Stimulated activated CD8-positive, alpha-beta memory T cell treated with anti-CD3 and anti-CD28 coated beads, Interleukin-7, amount 100 ng/mL, for 4 hours (primary cell): ENCODE measurements around the gene ZNF276.
"Not testable (repeated sequence)": the region's sequence is repeated elsewhere in the genome, so short reads cannot be mapped to it uniquely, and the experiment has no call there.

Experiments used
- DNase-seq, 2 donors: peaks; one replicate each; pipeline ENCODE4 v3.0.0-alpha.2; 2020; ENCODE audit warnings: low read depth in 2 of 2

ZNF276 gene

DNA sequence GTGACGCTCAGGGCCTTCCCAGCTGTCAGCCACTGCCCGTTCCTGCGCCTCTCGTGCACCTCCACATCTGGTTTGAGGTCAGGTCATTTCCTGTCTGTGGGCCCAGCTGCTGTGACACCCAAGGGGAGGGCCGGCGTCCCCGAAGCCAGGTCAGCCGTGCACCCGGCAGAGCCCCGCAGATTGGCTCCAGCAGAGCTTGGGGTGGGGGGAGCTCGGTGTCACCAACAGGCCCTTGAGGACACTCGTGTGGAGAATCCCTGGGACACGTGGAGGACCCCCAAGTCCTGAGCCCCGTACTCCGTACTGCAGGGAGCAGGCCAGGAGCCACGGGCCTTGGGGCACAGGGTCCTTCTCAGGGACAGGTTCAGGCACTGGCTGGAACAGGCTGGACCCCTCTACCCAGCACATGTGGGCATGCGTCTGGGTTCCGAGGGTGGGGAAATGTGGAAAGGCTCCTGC is 24.6 kb upstream of the ZNF276 start:
- DNase-seq = no peak

DNA sequence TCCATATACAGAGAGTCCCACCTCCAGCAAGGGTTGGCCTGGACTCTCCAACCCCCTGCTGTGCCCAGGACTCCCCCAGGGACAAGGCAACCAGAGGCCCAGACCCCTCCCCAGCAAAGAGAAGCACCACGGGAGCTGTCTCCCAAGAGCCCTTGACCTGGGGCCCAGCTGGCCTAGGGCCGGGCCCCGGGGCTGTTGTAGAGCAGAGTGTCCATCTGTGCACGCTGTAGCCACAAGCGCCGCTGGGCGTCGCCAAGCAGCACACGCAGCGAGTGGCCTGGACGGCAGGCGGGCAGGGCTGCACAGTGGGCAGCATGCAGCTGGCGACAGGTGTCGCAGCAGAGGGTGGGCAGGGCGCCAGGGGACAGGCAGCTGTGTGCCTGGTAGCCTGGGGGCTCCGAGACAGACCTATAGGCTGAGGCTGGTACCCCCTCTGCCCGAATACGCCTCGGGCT is 24.1 kb upstream of the ZNF276 start:
- no peak for DNase-seq

DNA sequence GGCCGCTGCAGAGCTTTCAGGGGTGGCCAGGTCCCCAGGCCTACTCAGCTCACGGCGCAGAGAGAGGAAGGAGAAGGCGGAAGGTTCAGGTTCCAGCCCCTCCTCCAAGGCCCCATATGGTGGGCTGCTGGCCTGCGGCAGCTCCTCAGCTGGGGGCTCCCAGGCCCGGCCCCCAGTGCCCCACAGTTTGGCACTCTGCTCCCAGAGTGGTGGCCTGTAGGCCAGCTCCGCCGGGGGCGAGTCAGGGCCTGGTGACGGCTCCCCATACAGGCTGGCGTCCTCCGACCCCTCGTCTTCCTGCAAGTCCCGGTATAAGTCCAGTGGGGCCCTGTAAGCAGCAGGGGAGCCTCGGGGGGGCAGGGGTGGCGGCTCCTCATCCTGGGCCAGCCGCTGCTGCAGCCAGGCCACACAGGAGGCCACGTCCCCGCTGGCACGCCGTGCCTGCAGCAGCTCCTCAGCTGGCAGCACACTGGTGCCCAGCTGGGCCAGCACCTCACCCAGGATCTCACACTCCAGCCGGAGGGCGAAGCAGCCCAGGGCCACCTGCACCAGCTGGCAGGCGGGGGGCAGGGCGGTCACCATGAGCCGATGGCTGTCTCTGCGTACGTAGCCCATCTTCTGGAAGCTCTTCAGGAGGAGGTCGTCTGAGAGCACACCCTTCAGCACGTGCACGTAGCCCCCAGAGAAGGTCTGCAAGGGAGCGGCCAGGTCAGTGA is 23.6 kb upstream of the ZNF276 start:
- no peak for DNase-seq

DNA sequence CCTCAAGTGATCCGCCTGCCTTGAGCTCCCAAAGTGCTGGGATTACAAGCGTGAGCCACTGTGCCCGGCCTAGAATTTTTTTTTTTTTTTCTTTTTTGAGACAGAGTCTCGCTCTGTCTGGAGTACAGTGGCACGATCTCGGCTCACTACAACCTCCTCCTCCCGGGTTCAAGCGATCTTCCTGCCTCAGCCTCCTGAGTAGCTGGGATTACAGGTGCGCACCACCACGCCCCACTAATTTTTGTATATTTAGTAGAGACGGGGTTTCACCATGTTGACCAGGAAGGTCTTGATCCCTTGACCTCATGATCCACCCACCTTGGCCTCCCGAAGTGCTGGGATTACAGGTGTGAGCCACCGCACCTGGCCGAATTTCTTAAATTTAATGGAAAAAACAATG is 22.6 kb upstream of the ZNF276 start:
- DNase-seq = not testable (repeated sequence)

DNA sequence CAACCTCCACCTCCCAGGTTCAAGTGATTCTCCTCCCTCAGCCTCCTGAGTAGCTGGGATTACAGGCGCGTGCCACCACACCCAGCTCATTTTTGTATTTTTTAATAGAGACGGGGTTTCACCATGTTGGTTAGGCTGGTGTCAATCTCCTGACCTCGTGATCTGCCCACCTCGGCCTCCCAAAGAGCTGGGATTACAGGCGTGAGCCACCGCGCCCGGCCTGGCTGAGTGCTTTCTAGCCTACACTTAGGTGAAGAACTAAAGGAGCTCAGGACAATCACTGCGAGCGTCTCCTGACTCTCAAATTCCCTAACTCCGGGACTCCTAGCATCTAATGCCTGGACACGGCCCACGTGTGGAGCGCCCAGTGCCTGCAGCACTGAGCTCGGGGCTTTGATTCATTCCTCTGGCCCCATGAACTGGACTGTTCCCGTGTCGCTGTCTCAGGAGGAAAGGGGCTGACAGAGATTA is 21.7 kb upstream of the ZNF276 start:
- DNase-seq = not testable (repeated sequence)

DNA sequence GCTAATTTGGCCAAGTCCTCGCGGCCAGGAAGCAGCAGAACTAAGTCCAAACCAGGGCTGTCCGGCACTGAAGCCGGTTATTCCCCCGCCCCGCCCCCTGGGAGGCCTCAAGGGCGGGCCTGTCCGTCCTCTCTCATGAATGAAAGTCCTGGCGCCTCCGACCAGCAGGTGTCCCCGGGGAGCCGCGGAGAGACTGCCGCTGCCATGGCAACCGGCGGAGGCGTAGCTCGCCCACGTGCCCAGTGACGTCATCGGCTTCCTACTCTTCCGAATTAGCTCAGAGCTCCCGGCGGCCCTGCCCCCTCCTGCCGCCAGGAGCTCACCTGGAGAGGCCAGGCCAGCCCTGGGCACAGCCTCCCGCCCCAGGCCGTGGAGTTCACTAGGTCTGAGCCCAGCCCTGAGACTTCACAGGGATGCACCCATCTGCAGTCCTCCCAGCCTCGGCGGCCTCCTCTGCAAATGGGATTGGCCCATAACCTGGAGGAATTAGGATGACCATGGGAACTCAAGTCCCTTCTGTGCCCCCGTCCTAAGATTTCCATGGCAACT is 21.2 kb upstream of the ZNF276 start:
- DNase-seq = peak; percentile 91 to 96

DNA sequence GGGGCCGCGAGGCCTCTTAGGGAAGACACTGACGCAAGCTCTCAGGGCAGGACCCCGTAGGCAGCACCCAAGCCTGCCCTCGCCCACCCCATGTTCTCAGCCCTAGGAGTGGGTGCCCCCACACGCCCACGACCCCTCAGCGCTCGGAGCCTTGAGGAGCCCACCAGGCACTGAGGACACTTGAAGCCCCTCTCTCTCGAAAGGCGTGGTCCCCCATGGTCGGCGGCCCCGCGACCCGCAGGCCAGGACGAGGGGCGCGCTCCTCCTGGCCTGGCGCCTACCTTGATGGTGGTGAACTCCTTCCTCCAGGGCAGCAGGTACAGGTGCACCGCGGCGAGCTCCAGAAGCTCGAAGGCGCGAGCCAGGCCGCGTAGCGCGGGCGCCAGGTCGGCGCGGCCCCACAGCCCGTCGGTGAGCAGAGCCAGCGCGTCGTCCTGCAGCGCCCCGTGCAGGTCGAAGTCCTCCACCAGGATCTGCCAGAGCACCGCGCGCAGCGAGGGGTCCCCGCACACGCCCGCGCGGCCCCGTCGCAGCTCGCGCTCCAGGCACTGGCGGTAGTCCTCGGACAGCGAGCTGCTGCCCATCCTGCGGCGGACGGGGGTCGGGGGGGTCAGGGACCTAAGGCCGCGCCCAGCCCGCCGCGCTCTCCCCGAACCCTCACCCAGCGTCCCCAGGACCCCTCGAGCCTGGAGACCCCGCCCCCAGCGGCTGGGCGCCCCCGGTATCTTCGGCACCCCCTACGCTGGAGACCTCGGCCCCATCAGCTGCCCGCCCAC is 20.5 kb upstream of the ZNF276 start:
- DNase-seq = peak in 1 of 2 donors; percentile 29

DNA sequence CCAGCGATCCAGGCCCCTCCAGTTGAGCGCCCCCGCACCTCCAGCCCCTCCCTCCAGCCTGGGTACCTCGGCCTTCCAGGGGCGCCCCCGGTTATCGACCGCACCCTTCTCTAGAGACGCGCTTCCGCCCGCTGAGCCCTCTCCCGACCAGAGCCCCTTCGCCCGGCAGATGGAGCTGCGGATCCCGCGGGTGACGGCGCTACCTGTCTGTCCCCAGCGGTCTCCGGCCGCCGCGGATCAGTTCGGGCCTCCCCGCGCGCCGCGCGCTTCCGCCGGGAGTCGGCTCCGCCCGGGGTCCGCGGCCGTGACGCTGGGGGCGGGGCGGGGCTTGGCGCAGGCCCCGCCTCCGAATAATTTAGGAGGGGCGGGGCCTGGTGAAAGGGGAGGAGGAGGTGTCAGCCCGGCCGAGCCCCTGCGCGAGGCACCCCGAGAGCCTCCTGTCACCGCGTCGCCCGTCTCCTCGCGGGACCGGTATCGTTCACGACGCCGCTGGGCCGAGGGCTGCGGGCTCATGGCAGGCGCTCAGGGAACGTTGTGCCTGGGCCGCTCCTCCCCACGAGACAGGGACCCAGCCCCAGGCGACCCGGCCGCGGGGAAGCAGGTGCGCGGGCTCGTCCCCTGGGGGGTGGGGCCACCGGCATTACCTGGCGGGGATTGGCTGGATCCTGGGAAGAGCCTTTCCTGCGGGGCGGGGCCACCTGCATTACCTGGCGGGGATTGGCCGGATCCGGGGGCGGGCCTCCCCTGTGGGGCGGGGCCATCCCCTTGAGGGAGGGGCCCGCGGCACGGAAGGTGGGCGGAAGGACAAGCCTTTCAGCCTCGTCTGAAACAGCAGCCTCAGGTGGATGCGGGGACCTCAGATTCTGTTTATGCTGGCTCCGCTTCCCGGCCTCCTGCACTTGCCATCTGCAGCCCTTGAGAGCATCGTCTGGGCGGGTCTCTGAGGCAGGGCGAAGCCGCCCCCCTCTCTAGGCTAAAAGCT is 19.6 kb upstream of the ZNF276 start, which contains the start of gene SPATA2L:
Gene SPATA2L, minus strand, starts transcription at position 281 of the 982 bp plus-strand sequence. CDS start 473 bp downstream, outside the sequence.
- peak; percentile 96 for DNase-seq

DNA sequence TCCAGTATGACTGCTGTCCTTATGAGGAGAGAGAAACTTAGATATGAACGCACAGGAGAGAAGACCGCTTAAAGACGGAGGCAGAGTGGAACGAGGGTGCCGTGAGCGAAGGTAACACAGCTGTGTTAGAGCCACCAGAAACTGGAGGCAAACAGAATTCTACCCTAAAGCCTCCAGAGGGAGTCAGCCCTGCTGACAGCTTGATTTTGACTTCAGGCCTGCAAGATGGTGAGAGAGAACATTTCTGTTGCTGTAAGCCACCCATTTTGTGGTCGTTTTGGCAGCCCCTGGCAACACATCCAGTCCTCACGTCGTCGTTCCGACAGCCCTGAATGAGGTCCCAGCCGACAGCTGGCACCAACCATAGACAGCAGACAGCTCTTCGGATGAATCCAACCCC is 17.1 kb upstream of the ZNF276 start:
- no peak for DNase-seq

DNA sequence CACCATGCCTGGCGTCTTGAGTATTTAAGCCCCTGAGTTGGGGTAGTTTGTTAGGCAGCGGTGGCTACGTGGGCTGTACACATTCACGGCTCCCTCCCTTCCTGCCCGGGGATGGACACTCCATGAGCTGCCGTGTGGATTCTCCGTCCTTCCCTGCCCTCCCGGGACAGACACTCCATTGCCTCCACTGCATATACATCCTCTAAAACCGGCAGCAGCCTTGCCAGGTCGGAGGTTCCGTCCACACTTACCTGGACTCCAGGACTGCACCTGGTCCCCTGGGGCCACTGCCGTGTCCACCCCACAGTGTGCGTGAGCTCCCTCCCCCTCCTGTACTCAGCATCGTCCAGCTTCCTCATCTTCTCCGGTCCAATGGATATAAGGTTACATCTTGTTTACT is 16.3 kb upstream of the ZNF276 start:
- DNase-seq = no peak

DNA sequence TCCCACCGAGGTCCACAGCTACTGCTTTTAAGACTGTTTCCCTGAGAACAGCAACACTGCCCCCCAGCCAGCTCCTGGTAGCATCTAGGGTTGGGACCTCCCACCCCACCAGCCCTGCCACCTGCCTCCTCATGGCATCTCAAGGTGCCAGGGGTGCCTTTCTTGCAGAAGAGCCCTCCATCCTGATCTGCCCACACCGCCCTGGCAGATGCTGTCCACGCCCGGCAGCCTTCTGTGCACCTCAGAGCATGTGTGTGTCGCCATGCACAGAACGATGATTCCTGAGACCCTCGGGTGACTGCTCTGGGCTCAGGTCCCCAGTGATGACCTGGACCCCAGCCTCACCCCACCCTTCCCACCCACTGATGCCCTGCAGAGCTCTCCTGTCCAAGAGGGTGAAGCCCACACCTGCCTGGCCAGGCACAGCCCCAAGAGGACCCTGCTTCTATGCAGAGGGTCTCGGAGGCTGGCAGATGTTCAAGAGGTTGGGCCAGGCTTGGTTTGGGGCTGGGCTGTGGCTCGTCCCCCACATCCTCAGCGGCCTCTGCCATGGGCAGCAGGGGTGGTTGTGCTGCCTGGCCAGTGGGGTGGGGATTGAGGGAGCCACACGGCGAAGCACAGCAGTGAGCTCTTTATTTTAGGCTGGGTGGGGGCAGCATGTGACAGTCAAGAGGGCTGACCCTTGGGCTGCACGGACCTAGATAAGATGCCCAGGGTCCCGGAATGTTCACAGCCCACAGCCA is 14.6 kb upstream of the ZNF276 start:
- DNase-seq = no peak

DNA sequence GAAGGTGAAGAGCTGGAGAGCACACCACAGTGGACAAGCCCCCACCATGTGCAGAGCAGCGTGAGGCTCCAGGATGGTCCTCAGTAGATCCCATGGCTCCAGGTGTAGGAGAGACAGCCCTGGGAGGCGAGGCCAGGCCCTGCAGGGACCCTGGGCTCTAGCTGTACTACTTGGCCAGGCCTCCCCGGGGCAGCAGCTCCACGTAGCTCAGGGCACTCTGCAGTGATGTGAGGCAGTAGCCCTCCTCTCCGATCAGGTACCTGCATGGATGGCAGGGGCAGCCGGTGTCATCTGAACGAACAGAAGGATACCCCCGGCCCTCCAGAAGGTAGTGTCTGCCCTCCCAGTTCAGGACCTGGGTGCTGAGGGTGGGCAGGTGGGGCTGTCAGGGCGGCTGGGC is 13.6 kb upstream of the ZNF276 start:
- no peak for DNase-seq

DNA sequence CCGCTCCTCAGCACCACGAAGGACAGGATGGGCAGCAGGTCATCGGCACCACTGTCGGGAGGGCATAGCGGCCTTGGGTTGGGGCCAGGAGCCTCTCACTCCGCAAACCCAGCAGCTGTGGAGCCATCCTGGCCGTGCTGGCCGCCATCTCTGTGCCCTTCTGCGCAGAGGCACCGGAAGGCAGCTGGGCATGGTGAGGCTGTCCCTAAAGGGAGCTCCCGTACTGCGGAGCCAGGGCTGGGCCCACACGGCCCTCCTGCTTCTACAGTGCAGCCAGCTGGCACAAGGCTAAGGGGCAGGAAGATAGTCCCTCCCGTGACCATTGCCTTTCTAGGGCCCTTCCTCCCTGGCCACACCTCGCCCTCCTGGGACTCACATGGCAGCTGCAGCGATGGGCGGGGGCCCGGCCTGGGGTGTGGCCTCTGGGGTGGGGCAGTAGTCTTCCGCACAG is 12.8 kb upstream of the ZNF276 start:
- DNase-seq = no peak

DNA sequence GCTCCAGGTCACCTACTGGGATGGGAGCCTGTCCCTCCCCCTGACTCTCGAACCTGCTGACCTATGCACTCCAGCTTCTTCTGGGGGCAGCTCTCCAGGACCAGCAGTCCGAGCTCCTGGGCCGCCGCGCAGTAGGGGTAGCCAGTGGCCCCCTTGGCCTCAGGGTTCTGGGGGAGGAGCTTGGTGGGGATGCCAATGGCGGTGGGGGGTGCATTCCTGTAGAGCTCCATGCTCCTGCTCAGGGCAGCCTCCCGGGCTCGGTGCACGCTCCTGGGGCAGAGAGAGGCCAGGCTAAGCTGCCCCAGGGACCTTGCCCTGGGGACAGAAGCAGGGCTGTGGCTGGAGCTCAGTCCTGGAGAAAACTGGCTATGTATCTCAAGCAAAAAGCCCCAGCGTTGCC is 12.2 kb upstream of the ZNF276 start:
- DNase-seq = no peak

DNA sequence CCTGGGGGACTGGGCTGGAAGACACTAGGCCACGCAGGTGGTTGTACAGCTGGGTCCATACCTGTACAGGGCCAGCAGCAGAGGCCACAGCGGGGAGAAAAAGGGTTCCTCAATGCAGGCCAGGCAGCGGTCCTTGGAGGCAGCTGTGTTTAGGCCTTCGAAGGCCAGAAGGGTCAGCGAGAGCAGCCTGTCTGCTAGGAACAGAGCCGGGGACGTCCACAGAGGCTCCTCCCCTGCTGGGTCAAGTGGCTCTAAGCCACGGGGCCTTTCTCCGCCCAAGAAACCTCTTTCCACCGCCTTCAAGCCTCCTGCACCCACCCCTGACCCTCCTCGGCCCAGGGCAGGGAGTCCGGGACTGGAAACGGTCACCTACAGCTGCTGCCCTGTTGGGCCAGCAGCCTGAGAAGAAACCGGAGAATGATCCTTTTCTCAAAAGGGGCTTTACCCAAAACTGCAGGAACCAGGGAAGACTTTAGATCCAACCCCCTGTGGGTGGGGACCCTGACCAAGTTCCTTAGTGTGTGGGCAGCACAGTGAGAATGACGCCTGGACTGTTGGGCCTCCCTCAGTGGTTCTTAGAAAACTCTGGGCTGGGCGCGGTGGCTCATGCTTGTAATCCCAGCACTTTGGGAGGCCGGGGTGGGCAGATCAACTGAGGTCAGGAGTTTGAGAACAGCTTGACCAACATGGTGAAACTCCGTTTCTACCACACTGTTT is 11.5 kb upstream of the ZNF276 start:
- DNase-seq = no peak

DNA sequence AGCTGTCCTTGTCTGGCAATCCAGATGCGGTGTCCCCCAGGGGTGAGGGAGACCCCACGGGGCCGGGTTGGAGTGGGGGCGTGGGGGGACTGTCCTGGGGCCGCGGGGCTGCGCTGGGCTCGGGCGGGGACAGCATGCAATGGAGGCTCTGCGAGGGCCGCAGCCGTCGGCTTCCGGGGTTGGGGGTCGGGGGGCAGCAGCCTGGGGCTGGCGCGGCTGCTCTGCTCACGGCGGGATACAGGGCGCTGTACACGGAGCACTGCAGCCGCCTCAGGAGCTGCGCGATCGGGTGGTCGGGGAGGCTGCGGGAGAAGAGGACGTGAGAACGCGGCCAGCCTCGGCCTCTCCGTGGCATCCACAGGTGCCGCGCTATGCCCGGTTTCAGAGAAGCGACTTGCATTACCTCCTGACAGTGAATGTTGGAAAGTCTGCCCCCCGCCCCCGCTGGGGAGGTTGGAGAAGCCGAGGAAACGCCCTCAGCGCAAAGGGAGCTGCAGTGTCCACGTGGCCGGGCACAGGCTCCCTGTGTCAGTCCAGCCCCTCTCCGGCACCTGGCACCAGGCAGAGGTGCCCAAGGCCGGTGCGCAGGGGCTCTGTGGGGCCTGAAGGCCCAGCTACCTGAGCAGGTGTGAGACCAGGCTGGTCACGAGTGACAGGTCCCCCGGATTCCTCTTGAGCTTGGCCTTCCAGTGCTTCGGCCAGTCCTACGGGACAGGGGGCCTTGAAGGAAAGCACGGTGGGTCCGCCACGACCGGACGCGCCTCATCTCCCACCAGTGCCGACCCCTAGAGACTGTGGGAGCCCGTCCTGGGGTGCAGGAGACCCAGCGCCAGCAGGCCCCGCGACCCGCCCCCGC is 10.4 kb upstream of the ZNF276 start:
- no peak for DNase-seq

DNA sequence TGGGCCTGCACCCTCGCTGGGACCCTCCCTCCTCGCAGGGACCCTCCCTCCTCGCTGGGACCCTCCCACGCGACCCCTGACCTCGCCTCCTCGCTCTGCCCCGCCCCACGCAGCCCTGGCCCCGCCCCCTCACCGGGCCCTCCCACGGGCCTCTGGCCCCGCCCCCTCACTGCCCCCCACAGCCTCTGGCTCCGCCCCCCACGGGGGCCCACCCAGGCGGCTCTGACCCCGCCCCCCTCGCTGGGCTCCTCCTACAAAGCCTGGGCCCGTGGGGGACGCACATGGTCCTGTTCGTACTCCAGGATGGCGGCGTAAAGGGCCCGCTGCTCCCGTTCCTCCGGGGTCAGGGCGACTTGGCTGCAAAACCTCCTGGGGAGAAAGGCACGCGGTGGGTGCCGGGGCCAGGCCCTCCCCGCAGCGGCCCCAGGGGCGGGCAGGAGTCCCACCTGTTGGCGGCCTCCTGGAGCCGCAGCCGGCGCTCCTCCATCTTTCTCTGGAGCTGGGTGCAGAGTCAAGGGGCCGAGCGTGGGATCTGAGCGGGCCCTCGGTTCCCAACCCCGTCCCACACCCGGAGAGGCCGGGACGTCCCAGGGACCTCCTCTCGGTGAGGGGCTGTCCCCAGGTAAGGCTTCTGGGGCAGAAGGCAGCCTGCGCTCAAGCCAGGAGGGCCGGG is 9.6 kb upstream of the ZNF276 start:
- DNase-seq = peak; percentile 53 to 66

DNA sequence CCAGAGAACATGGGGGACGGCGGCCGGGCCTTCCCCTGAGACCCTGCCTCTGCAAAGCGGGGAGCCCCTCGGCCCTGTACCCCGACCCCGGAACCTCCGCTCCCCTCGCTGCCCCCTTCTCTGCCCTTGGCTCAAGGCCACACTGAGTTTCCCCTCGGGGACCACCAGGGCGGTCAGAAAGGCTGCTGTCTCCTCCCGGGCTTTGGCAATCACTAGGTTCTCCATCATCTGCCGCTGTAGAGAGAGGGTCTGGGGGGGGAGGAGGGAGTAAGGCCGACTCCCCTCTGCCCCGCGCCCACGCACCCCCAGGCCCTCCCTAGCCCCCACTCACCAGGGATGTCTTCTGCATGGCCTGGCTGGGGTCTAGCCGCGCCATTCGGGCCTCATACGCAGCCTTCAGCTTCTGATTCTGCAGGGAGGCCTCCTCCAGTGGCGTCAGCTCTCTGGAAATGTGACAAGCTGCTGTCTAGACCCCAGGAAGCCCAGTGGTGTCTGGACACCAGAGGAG is 9.0 kb upstream of the ZNF276 start:
- no peak for DNase-seq
